IMR-90 (cell line): ENCODE measurements around the gene OMD. TPM values are rescaled to one million over a fixed set of nuclear protein-coding genes. Genes with fewer than 3 reads are reported as not detected.
A peak's percentile ranks its signal among the peaks of the same experiment; 100 is the strongest.

Experiments
- ATAC-seq: fragments of 200-7000 bp; cut with Tn5 transposase; 2 replicates; pipeline ENCODE4 v1.9.1; 2020; ENCODE audit warnings: low read depth, mild to moderate bottlenecking, moderate library complexity
- BruUV-seq: library from RNA; stranded (reverse); fragments of 400-500 nt; replicated peaks from 2 replicates; lab custom pipeline; 2021; lab: Mats Ljungman, UMichigan
- CTCF ChIA-PET: fragments of 300-600 bp; formaldehyde crosslinking; extraction: SDS; loops from one replicate; lab custom pipeline; 2021; ENCODE audit warnings: antibody characterized with exemption; lab: Yijun Ruan, JAX
- POLR2A ChIA-PET: fragments of 300-600 bp; sonication (Branson Sonifier 250); formaldehyde crosslinking; loops from one replicate; lab custom pipeline; 2022; ENCODE audit warnings: antibody characterized with exemption; ENCODE audit not compliant: unreplicated experiment; lab: Charles Lee
- DNase-seq: peaks from one replicate; pipeline ENCODE4 v3.0.0; 2013
- H2AFZ ChIP-seq: replicated peaks from 2 replicates; pipeline ENCODE3; 2013; ENCODE audit warnings: low read length, mild to moderate bottlenecking; ENCODE audit not compliant: poor library complexity
- H2AK5ac ChIP-seq: 2 replicates; pipeline ENCODE4 v1.6.1; 2013; ENCODE audit warnings: low read depth, low read length, inconsistent platforms
- H2AK9ac ChIP-seq: replicated peaks from 2 replicates; pipeline ENCODE3; 2013; ENCODE audit warnings: mild to moderate bottlenecking, low read depth, low read length, moderate library complexity; ENCODE audit not compliant: poor library complexity
- H2BK120ac ChIP-seq: 2 replicates; pipeline ENCODE4 v1.6.1; 2013; ENCODE audit warnings: low read depth, low read length, inconsistent platforms
- H2BK15ac ChIP-seq: 3 replicates; pipeline ENCODE4 v1.6.1; 2013; ENCODE audit warnings: low read depth, low read length, inconsistent platforms
- H2BK20ac ChIP-seq: 2 replicates; pipeline ENCODE4 v1.6.1; 2013; ENCODE audit warnings: low read depth, mild to moderate bottlenecking, inconsistent platforms, low read length, moderate library complexity
- H2BK5ac ChIP-seq: 2 replicates; pipeline ENCODE4 v1.6.1; 2013; ENCODE audit warnings: mild to moderate bottlenecking, low read depth, low read length, inconsistent platforms; ENCODE audit not compliant: poor library complexity, severe bottlenecking
- H3K14ac ChIP-seq: replicated peaks from 2 replicates; pipeline ENCODE4 v1.6.1; 2013; ENCODE audit warnings: low read depth, low read length, inconsistent platforms
- H3K18ac ChIP-seq: 2 replicates; pipeline ENCODE4 v1.6.1; 2013; ENCODE audit warnings: low read depth, low read length, control low read depth
- H3K23ac ChIP-seq: 2 replicates; pipeline ENCODE4 v1.6.1; 2013; ENCODE audit warnings: low read depth, low read length, inconsistent platforms
- H3K27ac ChIP-seq: 2 replicates; pipeline ENCODE4 v1.5.1; 2013; ENCODE audit warnings: mild to moderate bottlenecking, control low read depth, low read length; ENCODE audit not compliant: insufficient read depth
- H3K27me3 ChIP-seq: 2 replicates; pipeline ENCODE4 v1.6.1; 2013; ENCODE audit warnings: low read length; ENCODE audit not compliant: control insufficient read depth, insufficient read depth
- H3K36me3 ChIP-seq: 2 replicates; pipeline ENCODE4 v1.6.1; 2013; ENCODE audit warnings: low read length, mixed read lengths; ENCODE audit not compliant: control insufficient read depth, insufficient read depth
- H3K4ac ChIP-seq: 2 replicates; pipeline ENCODE4 v1.6.1; 2013; ENCODE audit warnings: low read depth, low read length, inconsistent platforms
- H3K4me1 ChIP-seq: 2 replicates; pipeline ENCODE4 v1.6.1; 2013; ENCODE audit warnings: low read length, mixed read lengths; ENCODE audit not compliant: control insufficient read depth, insufficient read depth
- H3K4me2 ChIP-seq: 2 replicates; pipeline ENCODE4 v1.6.1; 2013; ENCODE audit warnings: low read depth, mild to moderate bottlenecking, control low read depth, low read length, moderate library complexity
- H3K4me3 ChIP-seq: 2 replicates; pipeline ENCODE4 v1.5.1; 2013; ENCODE audit warnings: low read depth, mild to moderate bottlenecking, control low read depth, low read length, moderate library complexity; ENCODE audit not compliant: insufficient read depth
- H3K56ac ChIP-seq: 2 replicates; pipeline ENCODE4 v1.6.1; 2013; ENCODE audit warnings: low read length, inconsistent platforms; ENCODE audit not compliant: insufficient read depth; ENCODE audit errors: extremely low read depth
- H3K79me1 ChIP-seq, 2 experiments: 2 replicates each; pipeline ENCODE4 v1.6.1; 2013; ENCODE audit warnings: low read length in 2 of 2, inconsistent platforms in 1 of 2, low read depth in 1 of 2
- H3K9ac ChIP-seq: 2 replicates; pipeline ENCODE4 v1.6.1; 2013; ENCODE audit warnings: low read depth, low read length, control low read depth
- H3K9me1 ChIP-seq: 2 replicates; pipeline ENCODE4 v1.6.1; 2013; ENCODE audit warnings: low read length, inconsistent platforms; ENCODE audit not compliant: insufficient read depth
- H3K9me3 ChIP-seq: 2 replicates; pipeline ENCODE4 v1.6.1; 2013; ENCODE audit warnings: low read length; ENCODE audit not compliant: control insufficient read depth, insufficient read depth
- H4K20me1 ChIP-seq: 2 replicates; pipeline ENCODE4 v1.6.1; 2013; ENCODE audit warnings: low read length, inconsistent platforms; ENCODE audit not compliant: insufficient read depth
- H4K5ac ChIP-seq: 2 replicates; pipeline ENCODE4 v1.6.1; 2013; ENCODE audit warnings: mild to moderate bottlenecking, low read depth, low read length, control low read depth
- H4K8ac ChIP-seq, 2 experiments: 2 replicates each; pipeline ENCODE4 v1.6.1; 2013; ENCODE audit warnings: low read depth in 2 of 2, low read length in 2 of 2, control low read depth in 1 of 2, inconsistent platforms in 1 of 2
- H4K91ac ChIP-seq: 2 replicates; pipeline ENCODE4 v1.6.1; 2013; ENCODE audit warnings: low read depth, low read length, inconsistent platforms; ENCODE audit not compliant: insufficient read depth
- CEBPB ChIP-seq: IDR thresholded peaks from 2 replicates; pipeline ENCODE4 v1.6.1; 2012; ENCODE audit warnings: low read depth, low read length, improper control_type of control experiment
- dilution Hi-C: fragments of 300-500 bp; cut with HindIII; formaldehyde crosslinking; loops from one replicate; pipeline ENCODE4 v1.14.3; 2018; ENCODE audit warnings: low sequenced_read_pairs; ENCODE audit not compliant: unreplicated experiment
- in situ Hi-C: fragments of 300-500 bp; cut with MboI; formaldehyde crosslinking; loops from 3 replicates; pipeline ENCODE4 v1.14.3; 2019; ENCODE audit warnings: low sequenced_read_pairs, inconsistent platforms, mixed read lengths
- intact Hi-C: fragments of 100-400 bp; cut with micrococcal nuclease; formaldehyde crosslinking; loops from 2 replicates; pipeline ENCODE4 v1.10.0; 2022
- polyA plus RNA-seq, 3 experiments: library from polyadenylated mRNA; depleted of rRNA; stranded (reverse); fragments of >200 nt; gene quantifications; 2 replicates each; pipeline ENCODE4 v1.2.3, GENCODE V29; 2012; ENCODE audit warnings: low replicate concordance in 1 of 3
- total RNA-seq: library from RNA; depleted of rRNA; stranded (reverse); fragments of >200 nt; gene quantifications from 2 replicates; pipeline ENCODE4 v1.2.3, GENCODE V29; 2012

Gene OMD
- total and polyA plus RNA-seq, 2 of the 4 experiments (the other 2 are of a cell fraction), result not detected

DNA sequence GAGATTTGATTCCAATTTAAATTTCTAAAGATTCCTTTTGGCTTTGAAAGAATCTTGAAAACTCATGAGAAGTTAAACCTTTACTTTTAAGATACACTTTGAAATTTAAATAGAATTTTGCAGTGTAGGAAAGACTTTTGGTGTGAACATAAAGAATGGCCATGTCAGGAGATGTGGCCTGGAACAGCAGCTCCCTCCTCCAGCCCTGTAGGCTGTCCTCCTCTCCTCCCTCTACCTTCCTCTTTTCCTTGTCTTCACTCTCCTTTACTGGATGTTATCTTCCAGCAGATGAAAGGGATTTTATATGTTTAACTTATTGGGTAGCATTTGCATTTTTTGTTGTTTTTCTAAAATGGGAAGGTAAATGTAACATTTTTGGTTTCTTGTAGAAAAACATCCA lies 39.1 kb upstream of the OMD start:
- no peak for TF ChIP-seq CEBPB
- ChIA-PET CTCF (no interaction called here), POLR2A (no interaction called here)
- Histone ChIP-seq H3K4ac (peak overlapping the region; percentile 93), H4K91ac (peak overlapping the region; percentile 77; the same call in 1 of the 2 replicates), H3K9me3 (no peaks in the 10 kb centered on the region), H3K14ac (peak overlapping the region; percentile 94), H3K4me1 (peaks cover 3% of the 10 kb centered on the region), H2BK5ac (peak overlapping the region; percentile 86), H3K4me2 (no peak overlapping the region), H3K56ac (no peak overlapping the region), H3K27me3 (no peaks in the 10 kb centered on the region), H3K27ac (no peak overlapping the region), H3K18ac (peak overlapping the region; percentile 97), H3K9me1 (peaks cover 8% of the 10 kb centered on the region), H2BK15ac (peak overlapping the region; percentile 98; the same call in 2 of the 3 replicates), H3K23ac (peak overlapping the region; percentile 84; the same call in 1 of the 2 replicates), H2BK20ac (peak overlapping the region; percentile 98), H3K9ac (no peak overlapping the region), H4K5ac (peak overlapping the region; percentile 93; the same call in 1 of the 2 replicates), H2BK120ac (peak overlapping the region; percentile 95), H3K79me1 (peaks cover 2 to 7% of the 10 kb centered on the region in 2 experiments; a peak in 1 of 4 replicates), H2AFZ (peak overlapping the region; percentile 69), H3K4me3 (no peak overlapping the region), H4K20me1 (no peaks in the 10 kb centered on the region), H3K36me3 (no peaks in the 10 kb centered on the region), H4K8ac (peak overlapping the region; percentile 20 to 77; a peak in 3 of 4 replicates), H2AK5ac (peak overlapping the region; percentile 94; the same call in 1 of the 2 replicates), H2AK9ac (no peak overlapping the region)
- intact Hi-C loops, result no loop called here
- in situ Hi-C loops, result no loop called here
- dilution Hi-C loops, result no loop called here
- ATAC-seq, result no peak
- no TSS peak for BruUV-seq
- DNase-seq, result no peak
